AG04449 (cell line): ENCODE measurements around the gene ELK3.

Experiments used
- CTCF ChIA-PET: fragments of 350-600 bp; formaldehyde crosslinking; extraction: SDS; loops from one replicate; lab custom pipeline; 2021; ENCODE audit warnings: antibody characterized with exemption; lab: Yijun Ruan, JAX
- POLR2A ChIA-PET: fragments of 400-600, 350-600 bp; formaldehyde crosslinking; extraction: SDS; loops from one replicate; lab custom pipeline; 2020; ENCODE audit warnings: antibody characterized with exemption, inconsistent platforms; lab: Yijun Ruan, JAX
- DNase-seq: peaks from one replicate; pipeline ENCODE4 v3.0.0-alpha.2; 2010; ENCODE audit warnings: low read depth, low spot score
- H3K4me3 ChIP-seq: 2 replicates; pipeline ENCODE4 v1.5.1; 2011; ENCODE audit warnings: low read depth, mild to moderate bottlenecking, control low read depth, low read length
- CTCF ChIP-seq: IDR thresholded peaks from one replicate; pipeline ENCODE4 v1.5.1; 2011; ENCODE audit warnings: mild to moderate bottlenecking, moderate library complexity, low read length, control low read depth, inconsistent platforms; ENCODE audit not compliant: insufficient read depth; ENCODE audit errors: missing control alignments

The ELK3 gene

GRCh38 chr12:96228566-96229248 lies 34.5 kb downstream of the ELK3 start:
- no peak for DNase-seq
- H3K4me3 ChIP-seq = no peak overlapping the region
- ChIA-PET CTCF (interaction anchor here (0.8 to 1.2 kb wide), 3 partner anchors 10 to 288 kb away, joined by 3 to 5 read pairs (median 3); no protein-coding TSS in a partner anchor), POLR2A (interaction anchor here (0.6 to 1.1 kb wide), 2 partner anchors 8 to 33 kb away, joined by 3 to 4 read pairs; no protein-coding TSS in a partner anchor)
- no peak for TF ChIP-seq CTCF

DNA sequence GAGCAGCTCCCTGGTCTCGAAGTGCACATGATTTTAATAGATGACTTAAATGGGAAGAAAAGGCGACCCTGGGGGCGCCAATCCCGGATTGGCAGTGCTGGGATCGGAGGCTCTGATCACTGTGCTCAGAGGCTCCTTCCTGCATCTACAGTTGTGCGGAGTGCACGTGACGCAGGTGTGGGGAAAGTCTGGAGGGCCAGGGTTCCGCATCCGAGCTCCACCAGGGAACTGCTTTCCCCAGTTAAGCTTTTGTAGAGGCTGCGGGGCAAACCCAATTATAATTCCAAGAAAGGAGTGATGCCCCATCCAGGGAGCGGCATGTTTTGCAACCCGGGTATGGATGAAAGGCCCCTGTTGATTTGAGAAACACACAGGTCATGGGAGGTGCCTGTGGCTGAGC lies 36.5 kb downstream of the ELK3 start:
- H3K4me3 ChIP-seq = no peak overlapping the region
- no peak for DNase-seq
- TF ChIP-seq CTCF = no peak
- POLR2A ChIA-PET = no interaction called here
- CTCF ChIA-PET = interaction anchor here (0.6 to 1.2 kb wide), 3 partner anchors 16 to 167 kb away, joined by 3 to 5 read pairs (median 3); no protein-coding TSS in a partner anchor

GRCh38 chr12:96233168-96233567 lies 39.0 kb downstream of the ELK3 start:
- H3K4me3 ChIP-seq = no peak overlapping the region
- DNase-seq = no peak
- ChIA-PET POLR2A (no interaction called here), CTCF (interaction anchor here (0.9 to 3.4 kb wide), 3 partner anchors 17 to 283 kb away, joined by 3 to 12 read pairs (median 9); no protein-coding TSS in a partner anchor)
- TF ChIP-seq CTCF = no peak

- TF ChIP-seq CTCF = no peak
- ChIA-PET POLR2A (no interaction called here), CTCF (interaction anchor here (0.6 to 3.4 kb wide), 5 partner anchors 11 to 282 kb away, joined by 3 to 12 read pairs (median 5); partner anchors contain the start of gene CDK17)
- H3K4me3 ChIP-seq = no peak overlapping the region
- no peak for DNase-seq
These were observed 39.8 kb downstream of the ELK3 start for GRCh38 chr12:96233939-96234461.

DNA sequence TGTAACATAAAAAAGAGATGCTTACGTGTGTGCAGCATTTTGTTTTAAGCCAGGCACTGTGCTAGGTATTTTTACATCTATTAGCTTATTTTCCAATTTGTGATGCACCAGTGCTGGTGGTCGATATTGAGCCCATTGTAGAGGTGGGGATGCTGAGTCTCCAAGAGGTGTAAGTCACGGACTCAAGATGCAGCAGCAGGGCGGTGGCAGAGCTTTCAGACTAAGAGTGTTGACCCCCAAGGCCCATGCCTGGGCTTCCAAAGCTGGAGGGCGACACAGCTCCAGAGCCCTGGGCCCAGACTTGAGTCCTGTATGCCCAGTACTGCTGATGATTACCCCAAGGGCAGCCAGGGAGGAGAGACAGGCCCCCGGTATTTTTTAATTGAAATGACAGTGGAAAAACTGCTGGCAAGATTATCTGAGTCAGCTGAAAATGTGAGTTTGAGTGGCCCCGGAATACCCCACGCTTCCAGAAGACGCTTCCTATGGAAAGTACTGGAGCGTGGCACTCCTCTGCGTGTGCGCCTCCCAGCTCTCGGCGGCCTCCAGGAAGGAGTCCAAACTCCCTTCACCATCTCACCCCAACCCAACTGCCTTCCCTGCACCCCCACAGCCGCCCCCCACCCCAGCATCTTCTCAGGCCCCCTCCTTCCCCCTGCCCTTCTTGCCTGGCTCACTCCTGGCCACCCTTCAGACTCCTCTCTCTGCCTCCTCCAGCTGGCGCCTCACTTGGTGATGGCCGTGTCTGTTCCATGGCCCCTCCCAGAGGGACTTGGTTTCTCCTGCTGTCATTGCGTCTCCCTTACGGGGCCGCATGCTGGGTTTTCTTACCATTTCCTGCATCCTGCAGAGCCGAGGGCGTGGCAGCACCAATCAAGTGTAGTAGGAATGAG lies 40.7 kb downstream of the ELK3 start:
- no peak for TF ChIP-seq CTCF
- ChIA-PET CTCF (interaction anchor here (0.6 to 3.4 kb wide), 5 partner anchors 12 to 282 kb away, joined by 3 to 9 read pairs (median 4); partner anchors contain the start of gene CDK17), POLR2A (no interaction called here)
- H3K4me3 ChIP-seq = no peak overlapping the region
- no peak for DNase-seq

GRCh38 chr12:96235484-96235826 lies 41.3 kb downstream of the ELK3 start:
- ChIA-PET CTCF (interaction anchor here (0.8 to 1.8 kb wide), 2 partner anchors 20 to 165 kb away, joined by 4 to 5 read pairs; partner anchors contain the start of gene CDK17), POLR2A (no interaction called here)
- TF ChIP-seq CTCF = no peak
- H3K4me3 ChIP-seq = no peak overlapping the region
- no peak for DNase-seq
